Measurements from ENCODE around the gene ATP5F1E.

GRCh38 chr20:59044295-59044694, 12.2 kb upstream of the ATP5F1E start:
- TF ChIP-seq EP300 (IDR thresholded peaks at IDR 0.05; ENCODE audit: borderline replicate concordance) = no peak
- TF ChIP-seq FOXM1 (IDR thresholded peaks at IDR 0.05; ENCODE audit: borderline replicate concordance, low read depth) = no peak
- no peak for TF ChIP-seq MAX (IDR thresholded peaks at IDR 0.05)
- no peak for TF ChIP-seq TAF1 (IDR thresholded peaks at IDR 0.05; ENCODE audit: low read depth)
- no peak for TF ChIP-seq REST (IDR thresholded peaks at IDR 0.05; ENCODE audit: low read depth)
- no peak for TF ChIP-seq EGR1 (IDR thresholded peaks at IDR 0.05)
- no peak for TF ChIP-seq NFIC (IDR thresholded peaks at IDR 0.05)
- no peak for TF ChIP-seq TCF12 (IDR thresholded peaks at IDR 0.05; ENCODE audit: low read depth)
- no peak for TF ChIP-seq CEBPB (IDR thresholded peaks at IDR 0.05)
